ENCODE data around the gene ITGAL.

DNA sequence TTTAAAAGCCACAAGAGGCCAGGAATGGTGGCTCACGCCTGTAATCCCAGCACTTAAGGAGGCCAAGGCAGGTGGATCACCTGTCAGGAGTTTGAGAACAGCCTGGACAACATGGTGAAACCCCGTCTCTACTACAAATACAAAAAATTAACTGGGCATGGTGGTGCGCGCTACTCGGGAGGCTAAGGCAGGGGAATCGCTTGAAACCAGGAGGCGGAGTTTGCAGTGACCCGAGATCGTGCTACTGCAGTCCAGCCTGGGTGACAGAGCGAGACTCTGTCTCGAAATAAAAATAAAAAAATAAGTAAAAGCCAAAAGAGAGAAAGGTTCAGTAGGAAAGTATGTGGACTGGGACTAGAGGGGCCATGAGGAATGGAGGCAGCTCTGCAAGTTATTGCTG lies 13.1 kb upstream of the ITGAL start:
- TF ChIP-seq, protein P1, sequence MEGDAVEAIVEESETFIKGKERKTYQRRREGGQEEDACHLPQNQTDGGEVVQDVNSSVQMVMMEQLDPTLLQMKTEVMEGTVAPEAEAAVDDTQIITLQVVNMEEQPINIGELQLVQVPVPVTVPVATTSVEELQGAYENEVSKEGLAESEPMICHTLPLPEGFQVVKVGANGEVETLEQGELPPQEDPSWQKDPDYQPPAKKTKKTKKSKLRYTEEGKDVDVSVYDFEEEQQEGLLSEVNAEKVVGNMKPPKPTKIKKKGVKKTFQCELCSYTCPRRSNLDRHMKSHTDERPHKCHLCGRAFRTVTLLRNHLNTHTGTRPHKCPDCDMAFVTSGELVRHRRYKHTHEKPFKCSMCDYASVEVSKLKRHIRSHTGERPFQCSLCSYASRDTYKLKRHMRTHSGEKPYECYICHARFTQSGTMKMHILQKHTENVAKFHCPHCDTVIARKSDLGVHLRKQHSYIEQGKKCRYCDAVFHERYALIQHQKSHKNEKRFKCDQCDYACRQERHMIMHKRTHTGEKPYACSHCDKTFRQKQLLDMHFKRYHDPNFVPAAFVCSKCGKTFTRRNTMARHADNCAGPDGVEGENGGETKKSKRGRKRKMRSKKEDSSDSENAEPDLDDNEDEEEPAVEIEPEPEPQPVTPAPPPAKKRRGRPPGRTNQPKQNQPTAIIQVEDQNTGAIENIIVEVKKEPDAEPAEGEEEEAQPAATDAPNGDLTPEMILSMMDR (IDR thresholded peaks at IDR 0.05; ENCODE audit: low read length): no peak
- TF ChIP-seq EZH2 (IDR thresholded peaks at IDR 0.05; ENCODE audit: borderline replicate concordance, low read length): no peak
